Measurements from ENCODE around the gene PELI2.

PELI2 gene

DNA sequence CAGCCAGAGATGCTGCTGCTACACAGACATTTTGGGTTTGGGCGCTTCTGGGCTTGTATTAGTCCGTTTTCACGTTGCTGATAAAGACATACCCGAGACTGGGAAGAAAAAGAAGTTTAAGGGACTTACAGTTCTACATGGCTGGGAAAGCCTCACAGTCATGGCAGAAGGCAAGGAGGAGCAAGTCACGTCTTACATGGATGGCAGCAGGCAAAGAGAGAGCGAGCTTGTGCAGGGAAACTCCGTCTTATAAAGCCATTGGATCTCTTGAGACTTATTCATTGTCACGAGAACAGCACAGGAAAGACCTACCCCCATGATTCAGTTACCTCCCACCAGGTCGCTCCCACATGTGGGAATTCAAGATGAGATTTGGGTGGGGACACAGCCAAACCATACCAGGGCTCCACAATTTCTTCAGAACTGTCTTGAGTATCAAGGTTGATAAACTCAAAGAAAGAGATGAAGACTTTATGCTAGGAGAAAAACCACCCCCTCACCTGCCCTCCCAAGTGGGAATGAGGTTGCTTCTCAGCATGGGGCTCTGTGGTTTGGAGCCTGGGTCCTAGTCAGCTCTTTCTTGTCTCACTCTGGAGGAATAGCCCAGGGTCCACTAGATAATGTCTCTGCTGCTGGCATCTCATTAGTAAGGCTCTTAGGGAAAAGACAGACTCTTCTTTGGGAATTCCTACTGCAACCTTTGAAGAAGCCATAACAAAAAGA is 200.3 kb downstream of the PELI2 start:
- DNase-seq: no peak

GRCh38 chr14:56321861-56322260 is 203.7 kb downstream of the PELI2 start:
- DNase-seq: no peak

GRCh38 chr14:56322531-56322930 is 204.3 kb downstream of the PELI2 start:
- DNase-seq: no peak

DNA sequence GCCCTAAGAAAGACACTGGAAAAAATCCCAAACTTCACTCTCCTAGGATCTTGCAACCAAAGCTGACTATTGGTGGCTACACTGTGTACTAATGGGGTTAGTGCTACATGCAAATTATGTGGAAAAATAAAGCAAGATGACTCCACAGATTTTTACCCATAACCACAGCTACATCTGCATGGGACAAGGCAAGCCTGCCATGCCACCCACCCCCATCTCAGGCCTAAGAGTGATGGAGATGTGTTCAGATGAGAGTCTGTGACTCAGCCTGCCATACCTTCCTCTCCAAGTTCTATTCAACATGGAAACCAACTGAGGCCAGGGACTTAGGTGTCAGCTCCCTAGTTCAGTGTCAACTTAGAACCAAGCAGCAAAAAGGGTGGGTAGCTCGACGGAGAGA is 206.2 kb downstream of the PELI2 start:
- no peak for DNase-seq

DNA sequence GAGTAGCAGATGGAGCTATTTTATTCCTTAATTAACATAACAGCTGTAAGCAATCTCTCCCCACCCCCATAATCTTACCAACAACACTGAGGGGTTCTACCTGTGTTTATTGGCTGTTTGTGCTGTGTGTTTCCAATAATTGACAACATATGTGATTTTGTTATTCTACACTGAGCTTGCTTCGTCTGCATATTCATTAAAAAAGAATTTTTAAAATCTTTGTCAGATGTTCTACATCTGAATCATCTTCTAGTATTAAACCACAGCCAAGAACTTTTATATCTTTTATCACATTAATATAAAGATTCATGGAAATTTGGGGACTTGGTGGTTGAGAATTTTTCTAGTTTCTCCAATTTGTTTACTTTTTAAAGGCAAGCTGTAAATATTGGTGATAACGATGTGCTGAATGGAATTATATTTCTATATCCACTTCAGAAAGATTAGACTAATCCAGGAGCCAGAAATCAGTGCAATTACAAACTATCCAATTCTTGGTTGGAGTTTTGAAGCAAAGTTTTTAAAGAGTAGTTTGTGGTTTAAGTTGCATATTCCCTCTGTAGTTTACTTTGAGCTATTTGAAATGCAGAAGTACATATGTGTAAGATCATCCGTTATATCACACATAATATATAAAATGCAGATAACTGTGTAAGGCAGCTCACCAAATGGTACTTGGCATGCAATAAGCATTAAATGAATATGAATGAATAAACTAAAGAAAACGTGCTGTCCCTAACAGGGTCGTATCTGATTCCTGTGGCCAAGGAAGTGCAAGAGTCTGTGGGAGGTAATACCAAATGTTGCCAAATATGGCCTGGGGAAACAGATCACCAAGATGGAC is 206.9 kb downstream of the PELI2 start:
- DNase-seq: no peak

GRCh38 chr14:56328021-56328420 is 209.8 kb downstream of the PELI2 start:
- no peak for DNase-seq

DNA sequence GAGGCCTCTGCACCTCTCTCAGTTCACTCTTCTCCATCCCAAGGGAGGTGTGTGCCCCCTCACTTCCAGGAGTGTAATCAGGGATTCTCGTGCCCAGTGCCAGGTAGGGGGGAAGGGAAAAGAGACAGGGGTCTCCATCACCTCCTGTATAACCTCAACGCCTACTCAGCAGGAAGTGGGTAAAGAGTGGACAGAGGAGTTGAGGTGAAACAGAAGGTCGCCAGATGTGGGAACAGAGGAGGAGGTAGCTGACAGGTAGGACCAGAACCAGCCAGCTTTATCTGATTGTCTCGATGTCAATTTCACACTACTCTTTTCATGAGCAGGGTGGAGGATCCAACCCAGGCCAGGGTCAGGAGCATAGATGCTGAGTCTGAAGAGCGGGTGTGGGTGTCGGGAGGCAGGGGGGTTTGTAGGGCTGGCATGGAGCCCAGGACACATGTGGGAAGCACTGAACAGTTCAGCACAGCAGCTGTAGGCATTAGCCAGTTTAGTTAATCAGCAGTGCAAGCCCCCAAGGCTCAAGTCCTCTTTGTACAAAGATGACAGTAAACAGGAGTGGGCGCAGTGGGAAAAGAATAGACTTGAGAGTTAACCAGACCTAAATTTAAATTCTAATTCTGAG is 213.5 kb downstream of the PELI2 start:
- DNase-seq: no peak

DNA sequence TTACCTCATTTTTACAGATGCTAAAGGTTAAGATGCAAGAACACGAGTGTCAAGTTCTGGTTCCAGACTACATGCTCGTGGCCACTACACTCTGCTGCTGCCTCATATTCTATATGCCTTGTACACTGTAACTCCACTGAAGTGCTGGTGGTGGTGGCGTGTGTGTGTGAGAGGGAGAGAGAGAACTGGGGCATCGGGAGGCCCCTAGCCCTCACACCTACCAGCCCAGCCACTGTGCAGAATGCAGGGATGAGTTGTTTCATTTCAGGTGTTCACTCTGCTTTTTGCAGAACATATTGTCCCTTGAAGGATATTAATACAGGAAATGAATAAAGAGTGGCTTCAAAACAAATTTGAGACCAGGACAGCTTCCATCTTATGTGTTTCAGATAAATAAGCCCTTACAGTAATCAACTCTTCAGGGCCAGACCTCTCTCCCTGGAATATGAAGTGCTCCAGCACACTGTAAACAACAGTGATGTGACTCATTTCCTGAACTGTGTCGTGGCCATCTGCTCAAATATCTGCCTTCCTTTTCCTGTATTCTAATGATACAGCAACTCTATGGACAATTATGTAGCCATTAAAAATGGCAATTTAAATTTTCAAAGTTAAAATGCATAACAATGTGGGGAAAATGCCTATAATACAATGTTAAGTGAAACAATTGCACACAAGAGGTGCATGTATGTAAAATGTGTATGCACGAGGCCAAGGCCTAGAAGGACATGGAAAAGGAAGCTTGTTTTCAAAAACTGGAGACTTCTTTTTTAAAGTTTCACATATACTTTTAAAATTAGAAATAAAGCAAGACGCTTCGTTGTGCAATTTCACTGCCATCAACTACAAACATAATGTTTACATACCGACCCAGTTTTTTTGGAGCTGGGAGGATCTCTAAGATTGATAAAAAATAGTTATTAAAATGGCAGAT is 215.4 kb downstream of the PELI2 start:
- DNase-seq: no peak

DNA sequence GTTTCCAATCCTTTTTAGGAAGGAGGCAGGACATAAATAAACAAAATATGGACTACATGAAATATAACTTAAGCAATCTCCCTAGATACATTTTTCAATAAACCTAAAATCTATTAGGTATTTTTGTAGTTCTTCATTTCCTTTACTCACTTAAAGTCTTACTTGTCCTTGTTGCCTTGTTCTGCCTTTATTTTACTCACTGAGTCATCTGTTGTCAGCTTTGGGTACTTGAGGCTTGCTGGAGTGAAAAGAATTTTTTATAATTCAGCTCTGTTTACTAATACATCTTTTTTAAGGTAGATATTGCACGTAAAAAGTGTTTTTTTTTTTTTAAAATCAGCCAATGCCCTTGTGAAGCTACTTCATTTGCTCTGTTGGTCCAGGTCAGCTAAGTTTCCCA is 216.2 kb downstream of the PELI2 start:
- no peak for DNase-seq

DNA sequence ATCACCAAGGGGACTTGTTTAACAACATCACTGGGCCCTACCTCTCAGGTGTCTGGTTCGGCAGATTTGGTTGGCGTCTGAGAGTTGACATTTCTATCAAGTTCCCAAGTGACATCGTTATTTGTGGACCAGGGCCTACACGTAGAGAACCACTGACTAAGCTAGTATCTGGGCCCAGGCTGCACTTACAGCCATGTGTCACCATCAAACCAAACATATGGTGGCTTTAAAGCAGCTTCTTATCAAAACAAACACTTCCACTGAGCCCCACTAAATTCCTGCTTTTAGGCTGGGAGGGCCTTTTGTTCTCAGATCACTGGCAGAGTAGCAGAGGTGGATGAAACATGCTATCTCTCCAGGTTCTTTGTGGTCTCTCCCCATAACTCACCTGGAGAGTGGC is 220.5 kb downstream of the PELI2 start:
- no peak for DNase-seq

DNA sequence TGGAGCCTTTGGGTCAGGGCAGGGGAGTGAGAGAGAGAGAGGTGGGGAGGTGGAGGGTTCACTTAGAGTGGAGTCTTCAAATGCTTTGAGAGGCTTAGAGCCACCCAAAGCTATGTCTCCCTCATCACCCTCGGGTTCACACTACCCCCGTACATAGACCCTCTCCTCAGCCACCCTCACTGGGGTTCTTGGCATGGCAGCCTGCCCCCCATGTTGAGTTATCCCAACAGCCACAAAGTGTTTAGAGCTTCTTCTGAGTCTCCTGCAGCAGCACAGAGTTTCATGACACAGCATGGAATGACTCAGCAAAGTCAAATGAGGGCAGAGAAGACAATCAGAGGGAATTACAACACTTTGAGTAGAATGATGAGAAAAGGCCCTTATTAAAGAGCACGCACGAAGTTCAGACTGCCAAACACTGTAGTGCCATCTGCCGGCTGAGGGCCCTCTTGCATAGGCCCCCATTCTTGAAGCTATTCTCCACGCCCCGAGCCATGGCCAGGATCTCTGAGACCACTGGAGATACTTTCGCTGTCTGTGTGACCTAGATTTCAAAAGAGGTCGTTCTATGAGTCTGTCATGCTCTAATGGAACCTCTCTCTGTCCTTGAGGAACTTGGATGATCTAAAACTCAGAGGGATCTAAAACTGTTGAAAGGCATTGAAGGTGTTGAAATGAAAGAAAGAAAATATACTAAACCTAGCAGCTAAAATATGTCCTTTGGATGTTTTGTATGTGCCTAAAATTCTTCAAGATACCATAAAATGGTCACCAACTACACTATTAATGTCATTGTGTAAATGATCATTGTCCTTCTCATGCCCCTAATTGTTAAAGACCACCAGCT is 221.9 kb downstream of the PELI2 start:
- DNase-seq: peak; percentile 45 to 64

DNA sequence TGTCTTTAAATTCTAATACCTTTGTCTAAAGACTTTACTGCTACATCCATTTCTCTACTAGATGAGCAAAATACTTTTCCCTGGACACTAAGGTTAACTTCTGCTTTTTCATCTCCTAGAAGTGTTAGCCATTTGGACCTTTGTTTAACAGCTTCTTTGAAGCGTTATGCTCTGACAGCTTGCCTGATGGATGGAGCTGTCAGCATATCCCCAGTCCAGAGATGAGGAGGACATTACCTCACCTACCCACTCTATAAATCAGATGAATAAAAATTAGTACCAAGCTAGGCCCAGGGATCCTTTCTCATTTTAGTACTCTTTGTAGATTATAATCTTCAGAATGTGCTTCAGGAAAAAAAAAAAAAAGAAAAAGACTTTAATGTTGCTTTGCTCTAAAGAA is 222.7 kb downstream of the PELI2 start:
- DNase-seq: no peak

DNA sequence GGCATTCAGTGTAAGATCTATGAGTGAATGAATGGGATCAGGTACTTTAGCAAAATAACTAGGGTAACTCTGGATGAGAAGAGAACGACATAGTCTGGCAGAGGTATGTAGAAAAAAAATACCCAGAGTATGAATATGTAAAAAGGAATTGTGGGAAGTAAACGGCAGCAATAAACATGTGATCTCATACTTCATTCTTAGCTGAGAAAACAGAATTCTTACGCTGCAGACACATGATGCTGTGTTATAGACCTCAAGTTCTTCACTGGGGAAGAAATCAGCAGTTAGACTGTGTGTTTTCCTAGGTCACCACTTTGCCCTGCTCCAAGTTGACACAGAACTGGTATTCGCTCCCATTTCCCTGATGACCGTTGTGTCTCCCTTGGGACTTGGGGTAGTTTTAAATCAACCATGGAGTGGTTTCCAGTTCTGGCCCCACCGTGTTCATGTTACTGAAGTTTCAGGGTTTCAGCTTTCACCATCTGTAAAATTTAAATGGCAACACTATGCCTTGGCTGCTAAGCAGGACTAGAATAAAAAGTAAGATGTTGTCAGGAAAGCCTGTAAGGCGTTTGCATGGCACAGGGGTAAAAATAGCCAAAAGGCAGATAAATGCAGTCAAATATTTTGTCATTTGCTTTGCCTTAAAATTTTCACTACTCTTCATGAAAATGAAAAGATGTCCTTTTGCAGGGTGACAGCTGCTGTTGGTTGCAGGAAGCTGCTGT is 223.7 kb downstream of the PELI2 start:
- no peak for DNase-seq

DNA sequence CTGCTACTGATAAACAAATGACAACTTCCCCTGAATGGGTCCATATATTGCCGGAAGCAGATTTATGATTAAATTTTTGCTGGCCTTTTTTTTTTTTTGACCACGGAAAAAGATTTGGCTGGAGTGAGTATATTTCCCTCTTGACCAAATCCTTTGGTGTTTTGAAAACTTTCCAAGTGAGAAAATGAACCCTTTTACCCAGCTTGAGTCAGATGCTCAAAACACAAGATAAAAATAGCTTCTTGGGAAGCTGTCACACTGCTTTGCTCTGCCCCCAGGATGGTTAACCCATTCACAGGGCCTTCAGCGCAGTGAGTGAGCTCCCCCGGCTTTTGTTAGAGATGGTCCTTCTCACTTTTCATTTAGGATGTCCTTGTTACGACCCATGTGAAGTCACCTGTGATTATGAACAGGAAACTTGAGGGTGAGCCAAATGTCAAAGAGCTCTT is 224.3 kb downstream of the PELI2 start:
- no peak for DNase-seq

- no peak for DNase-seq
Observed at GRCh38 chr14:56349960-56350359, 231.7 kb downstream of the PELI2 start.
